ENCODE data around the gene RNF19B.

Gene RNF19B

DNA sequence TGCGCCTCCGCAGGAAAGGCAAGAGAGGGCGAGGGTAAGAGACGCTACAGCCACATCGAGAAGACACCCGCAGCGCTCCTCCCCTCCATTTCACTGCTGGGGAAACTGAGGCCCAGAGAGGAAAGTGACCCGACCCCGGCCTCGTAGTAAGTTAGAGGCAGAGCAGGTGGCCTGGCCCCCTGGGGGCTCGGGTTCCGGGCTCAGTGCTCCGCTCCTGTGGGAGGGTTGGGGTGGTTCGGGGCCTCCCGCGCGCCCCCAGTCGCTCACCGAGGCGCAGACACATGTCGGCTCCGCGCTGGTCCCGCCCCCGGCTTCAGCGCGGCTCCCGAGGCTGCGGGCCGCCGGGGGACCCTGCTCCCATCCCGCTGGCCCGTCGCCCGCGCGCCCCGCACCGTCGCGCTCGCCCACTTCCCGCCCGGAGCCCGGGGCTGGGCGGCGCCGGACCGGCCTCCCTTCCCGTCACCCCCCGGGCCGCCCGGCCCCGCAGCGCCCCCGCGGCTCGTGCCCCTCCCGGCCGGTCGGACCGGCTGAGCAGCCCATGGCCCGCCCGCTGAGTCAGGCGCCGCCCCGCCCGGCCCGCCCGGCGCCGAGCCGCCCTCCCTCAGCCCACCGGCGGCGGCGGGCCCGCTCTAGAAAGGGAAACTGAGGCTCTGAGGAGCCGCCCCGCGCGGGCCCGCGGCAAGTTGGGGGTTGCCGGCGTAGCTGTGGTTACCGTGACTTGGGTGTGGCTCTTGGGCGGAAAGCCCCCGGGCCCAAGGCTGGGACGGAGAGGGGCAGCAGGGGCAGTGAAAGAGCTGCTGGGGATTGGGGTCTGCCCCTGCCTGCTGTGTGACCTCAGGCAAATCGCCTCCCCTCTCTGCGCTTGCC lies 63.4 kb downstream of the RNF19B start, which contains the start of gene TMEM54:
TMEM54 (minus strand) TSS at position 434 of the 867 bp plus-strand sequence; CDS start at position 283, 151 bp downstream.
- no peak for DNase-seq (ENCODE audit: low read depth)

DNA sequence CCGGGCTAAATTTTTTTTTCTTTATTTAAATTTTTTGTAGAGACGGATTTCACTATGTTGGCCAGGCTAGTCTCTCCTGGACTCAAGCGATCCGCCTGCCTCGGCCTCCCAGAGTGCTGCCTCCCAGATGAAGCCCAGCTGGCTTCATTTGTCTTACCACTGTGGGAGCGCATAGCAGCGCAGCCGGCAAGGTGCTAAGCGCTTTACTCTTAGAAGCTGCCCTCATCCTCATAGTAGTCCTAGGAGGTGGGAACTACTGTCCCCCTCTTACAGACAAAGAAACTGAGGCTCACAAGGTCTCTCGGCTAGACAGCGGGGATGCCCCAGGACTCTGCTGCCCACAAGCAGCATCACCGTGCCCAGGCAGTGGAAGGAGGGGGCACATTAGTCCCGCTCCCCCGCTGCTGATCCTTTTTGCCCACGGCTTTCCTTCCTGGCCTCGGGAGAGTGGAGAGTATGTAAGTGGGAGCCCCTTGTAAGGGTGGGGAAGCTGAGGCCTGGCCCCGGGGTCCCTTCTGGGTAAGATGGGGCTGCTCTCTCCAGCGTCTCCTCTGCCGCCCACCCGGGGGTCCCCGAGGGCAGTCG lies 64.1 kb downstream of the RNF19B start:
- no peak for DNase-seq (ENCODE audit: low read depth)

DNA sequence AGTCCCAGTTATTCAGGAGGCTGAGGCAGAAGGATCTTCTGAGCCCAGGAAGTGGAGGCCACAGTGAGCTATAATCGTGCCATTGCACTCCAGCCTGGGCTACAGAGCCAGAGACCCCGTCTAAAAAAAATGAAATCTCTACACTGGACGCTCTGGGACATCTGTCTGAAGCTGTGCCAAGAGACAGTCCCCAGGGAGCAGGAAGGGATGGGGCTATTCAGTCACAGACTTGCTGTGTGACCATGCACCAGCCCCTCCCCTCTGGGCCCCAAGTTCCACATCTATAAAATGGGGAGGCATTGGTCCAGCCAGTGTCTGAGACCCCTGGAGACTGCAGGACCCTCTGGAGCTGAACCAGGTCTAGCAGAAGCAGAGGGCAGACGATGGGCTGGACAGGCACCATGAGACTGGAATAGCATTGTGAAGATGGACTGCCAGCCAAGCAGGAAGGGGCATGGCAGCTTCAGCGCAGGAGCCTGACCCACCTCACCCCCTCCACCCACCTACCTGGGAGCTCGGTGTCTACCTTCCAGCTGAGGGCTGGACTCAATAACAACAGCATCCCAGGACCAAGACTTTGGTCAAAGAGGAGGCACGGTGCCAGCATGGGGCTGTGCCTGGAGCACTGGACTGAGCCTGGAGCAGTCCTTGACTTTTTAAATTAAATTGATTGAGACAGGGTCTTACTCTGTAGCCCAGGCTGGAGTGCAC lies 64.9 kb downstream of the RNF19B start:
- DNase-seq (ENCODE audit: low read depth): no peak

DNA sequence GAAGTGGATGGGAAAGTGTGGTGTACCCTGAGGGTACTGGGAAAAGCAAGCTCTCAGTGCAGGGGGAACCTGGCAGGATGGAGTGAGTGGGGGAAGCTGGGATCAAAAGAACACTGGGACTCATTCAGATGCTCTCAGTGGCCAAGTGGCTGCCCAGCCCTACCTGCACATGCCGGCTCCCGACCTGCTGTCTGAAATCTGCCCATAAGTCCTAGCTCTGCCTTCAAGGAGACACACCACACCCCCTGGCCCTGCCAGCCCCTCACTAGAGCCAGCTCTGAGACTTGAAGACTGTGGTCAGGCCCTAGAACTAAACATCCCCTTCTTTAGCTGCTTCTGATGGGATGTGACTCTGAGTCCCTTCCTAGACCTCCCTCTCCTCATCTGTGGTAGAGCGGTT lies 65.7 kb downstream of the RNF19B start:
- DNase-seq (ENCODE audit: low read depth): no peak

DNA sequence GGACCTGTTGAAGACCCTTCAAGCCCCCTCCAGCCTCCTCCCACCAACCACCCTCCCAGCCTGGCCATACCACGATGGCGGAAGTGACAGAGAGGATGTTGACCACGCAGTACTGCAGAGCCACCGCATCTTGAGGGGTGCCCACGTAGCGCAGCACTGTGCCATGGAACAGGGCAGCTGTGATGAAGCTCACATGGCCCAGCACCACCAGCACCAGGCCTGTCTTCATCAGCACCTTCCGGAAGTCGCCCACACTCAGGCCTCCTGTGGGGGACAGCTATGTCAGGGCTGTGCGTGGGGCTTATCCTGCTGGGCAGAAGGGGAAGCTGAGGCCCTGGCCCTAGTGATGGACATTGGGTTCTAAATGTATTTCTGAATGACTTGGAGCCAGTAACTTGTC lies 66.6 kb downstream of the RNF19B start:
- DNase-seq (ENCODE audit: low read depth): no peak

DNA sequence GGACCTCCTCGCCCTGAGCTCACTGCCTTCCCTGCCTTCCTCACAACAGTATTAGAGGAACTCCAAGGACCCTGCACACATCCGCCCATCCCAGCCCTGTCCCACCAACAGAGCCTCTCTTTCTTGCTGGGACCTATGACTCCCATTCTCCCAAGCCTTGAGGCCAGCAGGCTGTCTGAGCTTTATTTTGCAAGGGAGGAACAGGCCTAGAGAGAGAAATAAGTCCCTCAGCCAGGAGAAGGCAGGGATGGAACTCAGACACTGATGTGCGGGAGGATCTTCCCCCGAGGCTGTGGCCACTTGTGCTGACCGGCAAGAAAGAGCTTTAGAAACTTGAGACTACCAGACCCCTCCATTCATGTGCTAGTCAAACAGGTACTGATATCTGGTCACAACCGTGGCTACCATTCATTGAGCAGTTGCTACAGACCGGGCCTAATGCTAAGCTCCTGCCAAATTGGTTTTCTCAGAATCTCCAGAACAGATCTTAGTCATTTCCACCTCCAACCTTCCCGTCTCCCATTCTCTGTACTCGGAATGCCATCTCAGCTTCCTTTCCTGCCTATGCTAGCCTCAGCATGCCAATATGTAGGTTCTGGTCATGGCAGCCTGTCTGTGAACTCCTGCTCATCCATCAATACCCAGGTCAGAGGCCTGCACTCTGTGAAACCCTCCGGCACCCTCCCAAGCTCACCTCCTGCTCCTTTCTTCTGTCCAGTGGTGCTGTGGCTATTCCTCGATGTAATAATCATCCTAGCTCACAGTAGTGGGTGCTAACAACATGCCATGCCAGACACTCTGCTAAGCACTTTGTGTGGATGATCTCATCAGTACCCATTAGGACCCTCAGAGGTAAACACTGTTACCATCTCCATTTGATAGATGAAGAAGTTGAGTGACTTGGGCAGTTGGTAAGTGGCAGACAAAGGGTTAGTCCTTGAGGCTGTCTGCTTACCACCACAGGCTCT lies 67.2 kb downstream of the RNF19B start:
- no peak for DNase-seq (ENCODE audit: low read depth)

DNA sequence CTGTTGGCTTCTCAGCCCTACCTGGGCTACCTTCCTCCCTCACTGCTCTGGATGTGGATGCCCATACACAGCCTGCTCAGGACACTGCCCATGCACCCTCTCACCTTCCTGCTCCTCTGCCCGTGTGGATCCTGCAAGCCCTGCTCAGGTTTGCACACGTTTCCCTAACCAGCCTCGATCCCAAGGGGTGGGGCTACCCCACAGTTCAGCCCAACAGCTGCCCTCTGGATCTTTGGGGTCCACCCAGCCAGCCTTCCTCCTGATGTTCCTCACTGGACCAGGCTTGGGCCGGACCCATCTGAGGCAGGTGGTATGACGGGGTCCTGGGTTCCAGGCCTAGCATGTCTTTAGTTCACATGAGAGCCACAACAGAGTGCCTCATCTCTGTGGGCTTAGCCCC lies 68.2 kb downstream of the RNF19B start:
- no peak for DNase-seq (ENCODE audit: low read depth)

DNA sequence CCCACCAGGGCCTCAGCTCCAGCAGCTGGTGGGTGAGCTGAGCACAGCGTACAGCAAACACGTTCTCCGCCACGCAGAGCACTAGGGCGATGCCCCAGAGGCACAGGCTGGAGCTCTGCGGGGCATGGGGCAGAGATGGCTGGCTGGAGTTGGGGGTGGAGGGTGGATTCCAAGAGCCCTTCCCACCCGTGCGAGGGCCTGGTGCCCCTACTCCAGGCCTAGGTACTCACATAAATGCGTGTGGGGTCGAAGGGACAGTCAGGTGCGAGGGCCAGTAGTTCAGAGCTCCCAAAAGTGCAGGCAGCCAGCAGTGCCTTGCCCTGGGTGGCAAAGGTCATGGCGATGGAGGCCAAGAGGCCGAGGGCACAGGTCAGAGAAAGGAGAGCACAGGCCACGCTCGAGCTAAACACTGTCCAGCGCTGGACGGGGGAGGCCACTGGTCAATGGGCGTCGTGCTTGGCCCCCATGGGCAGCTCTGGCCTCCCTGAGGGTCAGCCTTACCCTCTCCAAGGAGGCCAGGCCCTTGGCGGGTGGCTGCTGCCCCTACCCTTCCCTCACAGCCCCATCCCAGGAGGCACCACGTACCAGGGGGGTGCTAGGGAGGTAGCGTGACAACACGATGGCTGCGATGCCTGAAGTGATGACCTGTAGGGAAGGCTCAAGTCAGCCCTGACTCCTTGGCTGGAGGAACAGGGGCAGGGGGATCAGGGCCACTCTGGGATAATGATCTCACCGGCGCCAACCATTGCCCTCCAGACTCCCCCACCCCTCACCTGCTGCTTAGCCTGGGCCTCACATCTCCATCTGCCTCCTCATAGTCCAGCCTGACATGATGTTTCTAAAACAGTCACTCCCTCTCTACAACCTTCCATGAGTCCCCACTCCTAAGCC lies 69.0 kb downstream of the RNF19B start:
- DNase-seq (ENCODE audit: low read depth): no peak

DNA sequence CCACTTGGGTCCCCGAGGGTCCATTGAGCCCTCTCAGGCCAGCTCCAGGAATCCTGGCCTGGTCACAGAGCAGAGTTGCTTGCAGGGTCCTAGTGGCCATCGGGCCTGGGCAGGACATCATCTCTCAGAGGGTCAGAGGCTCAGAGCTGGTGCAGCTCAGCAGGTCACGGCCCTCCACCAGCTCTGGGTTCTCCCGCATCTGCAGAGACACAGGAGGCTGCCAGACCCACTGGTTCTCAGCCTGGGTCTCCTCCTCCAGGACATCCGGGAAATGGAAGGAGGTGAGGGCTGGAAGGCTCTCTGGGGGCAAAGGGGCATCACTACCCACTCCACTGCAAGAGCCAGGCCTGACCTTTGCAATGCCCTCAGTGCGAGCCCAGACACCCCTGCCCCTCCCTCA lies 69.9 kb downstream of the RNF19B start:
- no peak for DNase-seq (ENCODE audit: low read depth)

DNA sequence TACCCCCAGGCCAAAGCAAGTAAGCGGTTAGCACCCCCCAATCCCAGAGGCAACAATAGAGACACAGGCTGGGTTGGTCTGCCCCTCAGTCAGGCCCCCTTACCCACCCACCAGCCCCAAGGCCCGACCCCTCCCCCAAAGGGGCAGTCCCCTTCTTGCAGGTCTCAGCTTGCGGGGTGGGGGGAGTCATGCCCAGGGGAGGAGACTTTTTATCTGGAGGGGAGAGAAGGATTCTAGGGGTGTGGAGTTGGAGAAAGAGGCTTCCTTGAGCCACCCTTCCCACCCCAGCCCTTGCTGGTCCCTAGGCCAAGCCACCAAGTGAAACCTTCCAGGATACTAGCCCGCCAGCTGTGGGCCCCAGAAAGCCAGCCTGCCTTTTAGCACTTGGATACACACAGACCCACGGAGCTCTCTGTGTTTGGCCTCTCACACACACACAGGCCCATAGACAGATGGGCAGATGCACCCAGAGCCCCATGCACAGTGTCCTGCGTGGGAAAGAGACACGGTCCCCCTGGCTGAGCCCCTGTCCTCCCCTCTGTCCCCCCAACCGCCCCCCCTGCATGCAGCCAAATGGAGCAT lies 70.5 kb downstream of the RNF19B start:
- no peak for DNase-seq (ENCODE audit: low read depth)

DNA sequence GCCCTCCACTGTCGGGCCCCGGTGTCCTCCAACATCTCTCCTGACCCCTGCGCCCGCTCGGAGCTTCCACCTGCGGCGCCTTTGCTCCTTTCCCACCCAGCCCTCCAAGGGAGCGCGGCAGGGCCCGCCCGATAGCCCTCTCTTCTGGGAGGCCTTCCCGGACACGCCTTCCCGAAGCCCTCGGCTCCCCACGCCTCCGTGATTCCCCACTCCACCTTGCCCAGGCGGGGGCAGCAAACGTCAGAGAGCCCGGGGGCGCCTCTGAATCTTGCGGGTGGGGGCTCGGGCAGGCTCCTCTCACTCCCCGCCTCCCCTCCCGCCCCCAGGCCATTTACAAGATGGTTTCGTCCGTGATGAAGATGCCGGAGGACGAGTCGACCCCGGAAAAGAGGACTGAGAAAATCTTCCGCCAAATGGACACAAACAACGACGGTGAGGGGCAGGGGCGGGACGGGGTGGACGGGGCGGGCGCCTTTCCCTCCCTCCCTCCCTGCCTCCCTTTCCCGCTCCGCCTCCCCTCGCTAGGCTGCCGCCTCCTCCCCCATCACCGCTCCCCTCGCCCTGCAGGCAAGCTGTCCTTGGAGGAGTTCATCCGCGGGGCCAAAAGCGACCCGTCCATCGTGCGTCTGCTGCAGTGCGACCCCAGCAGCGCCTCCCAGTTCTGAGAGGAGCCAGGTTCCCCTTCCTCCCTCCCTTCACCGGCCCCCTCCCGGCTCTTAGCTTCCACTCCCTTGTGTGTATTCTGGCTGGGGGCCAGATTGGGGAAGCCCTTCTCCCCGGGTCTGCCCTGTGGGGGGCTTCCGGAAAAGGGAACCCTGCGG lies 71.2 kb downstream of the RNF19B start:
- peak; percentile 23 for DNase-seq (ENCODE audit: low read depth)

DNA sequence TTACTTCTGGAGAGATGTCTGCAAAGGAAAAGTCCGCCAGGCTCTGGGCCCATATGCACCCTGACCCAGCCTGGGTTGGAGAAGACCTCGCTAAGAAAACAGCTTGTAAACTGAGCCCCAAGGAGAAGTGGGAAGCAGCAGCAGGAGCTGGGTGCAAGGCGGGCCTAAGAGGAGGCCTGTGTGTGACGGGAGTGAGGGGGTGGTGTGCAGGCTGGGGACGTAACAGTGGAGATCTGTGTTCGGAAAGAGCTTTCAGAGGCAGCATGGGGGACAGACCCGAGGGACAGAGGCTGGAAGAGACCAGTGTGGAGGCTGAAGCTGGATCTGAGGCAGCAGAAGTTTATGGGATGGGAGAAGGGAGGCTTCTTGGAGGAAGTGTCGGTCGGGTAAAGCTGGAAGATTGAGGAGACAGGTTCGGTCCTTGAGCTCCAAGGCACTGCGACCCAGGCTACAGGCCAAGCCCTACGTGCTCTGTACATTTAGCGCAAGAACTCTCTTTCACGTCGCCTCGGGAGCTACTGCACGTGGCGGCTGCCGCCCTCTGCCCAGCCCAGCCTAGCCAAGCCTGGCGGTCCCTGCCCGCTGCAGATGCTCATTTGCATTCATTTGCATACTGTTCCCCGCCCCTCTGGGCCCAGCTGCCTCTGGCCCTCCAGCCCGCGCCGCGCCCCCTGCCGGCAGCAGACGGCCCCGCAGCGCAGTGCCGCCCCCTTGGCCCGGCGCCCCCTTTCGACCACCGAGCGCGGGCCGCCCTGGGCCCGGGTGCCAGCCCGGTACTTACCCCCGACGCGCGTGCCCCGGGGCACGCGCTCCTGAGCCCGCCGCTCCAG lies 72.0 kb downstream of the RNF19B start:
- peak; percentile 12 for DNase-seq (ENCODE audit: low read depth)

DNA sequence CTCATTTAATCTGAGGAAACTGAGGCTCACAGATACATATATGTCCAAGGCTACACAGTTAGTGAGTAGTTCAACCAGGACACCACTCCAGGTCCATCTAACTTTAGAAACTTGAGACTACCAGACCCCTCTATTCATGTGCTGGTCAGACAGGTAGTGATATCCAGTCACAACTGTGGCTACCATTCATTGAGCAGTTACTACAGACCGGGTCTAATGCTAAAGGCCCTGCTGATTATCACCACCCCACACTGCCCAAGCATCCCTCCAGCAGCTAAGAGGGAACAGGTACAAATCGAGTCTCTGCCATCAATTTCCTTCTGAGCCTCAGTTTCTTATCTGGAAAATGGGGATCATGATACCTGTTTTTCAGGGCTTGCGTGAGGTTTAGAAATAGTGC lies 73.0 kb downstream of the RNF19B start:
- no peak for DNase-seq (ENCODE audit: low read depth)

DNA sequence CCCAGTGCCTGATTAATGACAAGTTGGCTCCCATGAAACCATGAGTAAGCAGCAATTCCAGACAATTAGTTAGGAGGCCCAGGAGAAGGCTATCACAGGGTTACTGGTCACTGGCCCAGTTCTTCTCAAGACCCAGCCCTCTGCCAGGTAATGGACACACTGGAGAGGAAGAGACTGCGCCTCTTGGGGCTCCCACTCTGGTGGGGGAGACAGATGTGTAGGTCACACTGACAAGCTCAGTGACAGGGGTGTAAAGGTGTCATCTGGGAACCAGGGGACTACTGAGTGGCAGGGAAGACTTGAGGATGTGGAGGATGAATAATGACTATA lies 73.4 kb downstream of the RNF19B start:
- no peak for DNase-seq (ENCODE audit: low read depth)

DNA sequence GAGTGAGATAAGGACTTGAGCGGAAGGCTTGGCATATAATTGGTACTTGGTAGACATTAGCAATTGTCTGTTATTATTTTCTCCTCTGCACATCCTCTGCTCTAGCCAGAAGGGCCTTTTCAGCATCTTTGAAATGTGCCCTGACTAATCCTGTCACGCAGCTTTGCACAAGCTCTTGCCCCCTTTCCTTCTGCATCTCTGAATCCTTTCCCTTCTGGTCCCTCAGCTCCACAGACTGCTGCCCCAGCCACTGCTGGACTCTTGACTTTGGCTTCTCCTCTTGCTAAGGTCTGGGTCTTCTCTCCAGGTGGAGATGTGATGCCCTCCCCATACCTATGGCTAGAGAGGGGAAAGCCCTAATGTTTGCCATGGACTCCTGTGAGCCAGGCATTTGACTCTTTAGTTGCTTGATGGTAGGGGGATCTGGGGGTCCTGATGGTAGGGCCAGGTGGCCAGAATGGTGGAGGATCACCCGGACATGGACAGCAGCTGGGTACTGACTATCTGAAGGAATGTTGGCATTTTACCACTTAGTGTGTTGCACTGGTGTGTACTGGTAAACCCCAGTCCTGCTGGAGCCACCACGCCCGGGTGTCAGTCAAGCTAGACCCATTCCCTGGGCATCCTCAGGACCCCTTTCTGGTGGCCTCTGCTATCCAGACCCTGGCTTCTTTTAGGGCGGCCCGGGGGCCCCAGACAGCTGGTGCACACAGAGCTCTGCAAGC lies 73.9 kb downstream of the RNF19B start:
- no peak for DNase-seq (ENCODE audit: low read depth)

DNA sequence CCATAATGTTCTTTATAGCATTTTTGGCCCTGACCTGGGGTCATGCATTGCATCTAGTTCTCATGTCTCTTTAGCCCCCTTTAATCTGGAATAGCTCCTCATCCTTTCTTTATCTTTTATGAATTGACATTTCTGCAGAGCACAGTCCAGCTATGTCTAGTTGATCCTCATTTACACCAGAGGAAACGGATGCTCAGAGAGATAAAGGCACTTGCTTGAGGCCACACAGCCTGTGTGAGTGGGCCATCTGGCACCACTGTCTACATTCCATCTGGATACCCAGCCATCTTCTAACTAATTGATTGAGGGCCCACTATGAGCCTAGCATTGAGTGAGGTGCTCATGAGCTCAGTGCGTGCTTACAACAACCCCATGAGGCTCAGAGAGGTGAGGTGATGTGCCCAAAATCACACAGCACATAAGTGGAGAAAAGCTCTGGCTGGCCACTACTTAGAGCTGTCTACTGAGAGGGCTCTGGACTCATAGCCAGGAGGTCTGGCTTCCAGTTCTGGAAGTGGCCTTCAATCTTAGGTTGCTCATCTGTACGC lies 74.8 kb downstream of the RNF19B start:
- no peak for DNase-seq (ENCODE audit: low read depth)

DNA sequence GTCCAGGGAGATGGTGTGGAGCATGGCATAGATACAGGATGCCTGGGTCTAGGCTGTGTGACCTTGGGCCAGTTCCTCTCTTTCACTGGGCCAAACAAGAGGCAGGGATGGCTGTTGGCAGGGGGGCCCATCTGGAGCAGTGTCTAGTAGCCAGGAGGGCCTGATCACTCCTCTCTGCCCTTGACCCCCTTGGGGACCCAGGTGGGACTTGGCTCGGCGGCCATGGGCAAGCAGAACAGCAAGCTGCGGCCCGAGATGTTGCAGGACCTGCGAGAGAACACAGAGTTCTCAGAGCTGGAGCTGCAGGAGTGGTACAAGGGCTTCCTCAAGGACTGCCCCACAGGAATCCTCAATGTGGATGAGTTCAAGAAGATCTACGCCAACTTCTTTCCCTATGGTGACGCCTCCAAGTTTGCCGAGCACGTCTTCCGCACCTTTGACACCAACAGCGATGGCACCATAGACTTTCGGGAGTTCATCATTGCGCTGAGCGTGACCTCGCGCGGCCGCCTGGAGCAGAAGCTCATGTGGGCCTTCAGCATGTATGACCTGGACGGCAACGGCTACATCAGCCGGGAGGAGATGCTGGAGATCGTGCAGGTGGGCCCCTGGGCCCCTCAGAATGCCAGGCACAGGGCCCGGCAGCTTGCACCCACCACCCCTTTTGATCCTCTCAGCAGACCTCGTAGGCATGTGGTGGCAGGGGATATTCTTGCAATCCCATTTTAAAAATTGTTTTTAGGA lies 75.8 kb downstream of the RNF19B start:
- DNase-seq (ENCODE audit: low read depth): no peak
